Loucy (cell line): ENCODE measurements around the gene DGCR2.
A peak's percentile ranks its signal among the peaks of the same experiment; 100 is the strongest.

ENCODE experiments used
- H2AFZ ChIP-seq: fragments of 200-600 bp; sonication (generic); 2 replicates; pipeline ENCODE4 v1.6.0; 2016; ENCODE audit warnings: antibody characterized with exemption, mild to moderate bottlenecking, low read length, moderate library complexity
- H3F3A ChIP-seq: fragments of 200-600 bp; 2 replicates; pipeline ENCODE4 v1.6.0; 2016; ENCODE audit warnings: antibody characterized with exemption, low read depth, mild to moderate bottlenecking
- H3K27me3 ChIP-seq: fragments of 200-600 bp; sonication (generic); 2 replicates; pipeline ENCODE4 v1.6.1; 2014; ENCODE audit warnings: low read length, mild to moderate bottlenecking; ENCODE audit not compliant: insufficient read depth, poor library complexity, severe bottlenecking
- H3K36me3 ChIP-seq: fragments of 200-600 bp; sonication (generic); 2 replicates; pipeline ENCODE4 v1.6.1; 2016; ENCODE audit warnings: low read length; ENCODE audit not compliant: insufficient read depth
- H3K4me1 ChIP-seq: fragments of 200-600 bp; sonication (generic); 2 replicates; pipeline ENCODE4 v1.5.1; 2014; ENCODE audit warnings: low read length, mild to moderate bottlenecking; ENCODE audit not compliant: insufficient read depth, poor library complexity, severe bottlenecking
- H3K4me2 ChIP-seq: fragments of 200-600 bp; sonication (generic); 2 replicates; pipeline ENCODE4 v1.6.0; 2014; ENCODE audit warnings: antibody characterized with exemption, low read length, low read depth, mild to moderate bottlenecking; ENCODE audit not compliant: poor library complexity, severe bottlenecking
- H3K4me3 ChIP-seq: fragments of 200-600 bp; sonication (generic); 2 replicates; pipeline ENCODE4 v1.5.1; 2014; ENCODE audit warnings: low read length, mild to moderate bottlenecking, mixed read lengths; ENCODE audit not compliant: poor library complexity, severe bottlenecking
- H3K79me2 ChIP-seq: fragments of 200-600 bp; sonication (generic); 2 replicates; pipeline ENCODE4 v1.6.1; 2014; ENCODE audit warnings: low read length; ENCODE audit not compliant: insufficient read depth
- H3K9ac ChIP-seq: fragments of 200-600 bp; sonication (generic); 2 replicates; pipeline ENCODE4 v1.6.0; 2014; ENCODE audit warnings: mild to moderate bottlenecking, low read depth, low read length, moderate library complexity; ENCODE audit not compliant: poor library complexity, severe bottlenecking
- H3K9me2 ChIP-seq: fragments of 200-600 bp; sonication (generic); replicated peaks from 2 replicates; pipeline ENCODE4 v1.6.1; 2016; ENCODE audit warnings: low read depth, low read length, mixed read lengths
- H3K9me3 ChIP-seq: fragments of 200-600 bp; sonication (generic); 2 replicates; pipeline ENCODE4 v1.6.1; 2014; ENCODE audit warnings: mild to moderate bottlenecking, antibody characterized with exemption, low read length, low read depth; ENCODE audit not compliant: insufficient read depth
- H4K20me1 ChIP-seq: fragments of 200-600 bp; sonication (generic); 2 replicates; pipeline ENCODE4 v1.6.0; 2014; ENCODE audit warnings: antibody characterized with exemption, low read length, mild to moderate bottlenecking; ENCODE audit not compliant: insufficient read depth, poor library complexity, severe bottlenecking
- CTCF ChIP-seq: fragments of 200-600 bp; sonication (generic); conservative IDR thresholded peaks from 2 replicates; pipeline ENCODE4 v1.5.1; 2014; ENCODE audit warnings: mild to moderate bottlenecking, antibody characterized with exemption, low read length
- EZH2phosphoT487 ChIP-seq: fragments of 200-600 bp; IDR thresholded peaks from 2 replicates; pipeline ENCODE4 v1.6.1; 2018; ENCODE audit warnings: antibody characterized with exemption, mild to moderate bottlenecking, moderate library complexity, borderline replicate concordance

Gene DGCR2

GRCh38 chr22:19122143-19122751, at the start of gene DGCR2:
TSS of gene DGCR2 (minus strand) at chr22:19122412. CDS start at chr22:19122206, 206 bp downstream.
- TF ChIP-seq CTCF: no peak
- no peak for TF ChIP-seq EZH2phosphoT487
- no peaks in the 10 kb centered on the region for H3K36me3 ChIP-seq

GRCh38 chr22:19169947-19170318, 47.7 kb upstream of the DGCR2 start:
- no peak overlapping the region for H3K9ac ChIP-seq
- peaks cover 34% of the 10 kb centered on the region for H3K79me2 ChIP-seq
- peaks cover 14% of the 10 kb centered on the region for H4K20me1 ChIP-seq
- H3K4me1 ChIP-seq: peaks cover 22% of the 10 kb centered on the region
- H2AFZ ChIP-seq: no peak overlapping the region
- H3K9me3 ChIP-seq: no peaks in the 10 kb centered on the region
- TF ChIP-seq CTCF: no peak
- no peak for TF ChIP-seq EZH2phosphoT487
- H3K9me2 ChIP-seq: no peaks in the 10 kb centered on the region
- H3K36me3 ChIP-seq: no peaks in the 10 kb centered on the region
- H3K4me3 ChIP-seq: no peak overlapping the region
- no peaks in the 10 kb centered on the region for H3F3A ChIP-seq
- no peak overlapping the region for H3K4me2 ChIP-seq
- no peaks in the 10 kb centered on the region for H3K27me3 ChIP-seq

More at GRCh38 chr22:19122143-19122751, at the start of gene DGCR2:
- H3K9ac ChIP-seq: peak within 1 kb of the TSS; percentile 79
- H3K9me3 ChIP-seq: no peaks in the 10 kb centered on the region
- peaks cover 44% of the 10 kb centered on the region for H3K4me1 ChIP-seq
- H4K20me1 ChIP-seq: peaks cover 44% of the 10 kb centered on the region
- no peaks in the 10 kb centered on the region for H3F3A ChIP-seq
- H3K4me3 ChIP-seq: peak within 1 kb of the TSS; percentile 96
- no peaks in the 10 kb centered on the region for H3K27me3 ChIP-seq
- peak within 1 kb of the TSS; percentile 94 for H3K4me2 ChIP-seq
- H3K9me2 ChIP-seq: no peaks in the 10 kb centered on the region
- H3K79me2 ChIP-seq: peaks cover 49% of the 10 kb centered on the region
- H2AFZ ChIP-seq: peak within 1 kb of the TSS; percentile 99

- Histone ChIP-seq H3K36me3 (no peaks in the 10 kb centered on the region), H3K4me3 (no peak overlapping the region), H4K20me1 (peaks cover 14% of the 10 kb centered on the region), H3K4me2 (no peak overlapping the region), H3K79me2 (peaks cover 28% of the 10 kb centered on the region), H2AFZ (no peak overlapping the region), H3K4me1 (peaks cover 22% of the 10 kb centered on the region), H3K9me2 (no peaks in the 10 kb centered on the region), H3K9me3 (no peaks in the 10 kb centered on the region), H3K9ac (no peak overlapping the region), H3F3A (no peaks in the 10 kb centered on the region), H3K27me3 (no peaks in the 10 kb centered on the region)
- no peak for TF ChIP-seq EZH2phosphoT487
These were observed 47.1 kb upstream of the DGCR2 start for GRCh38 chr22:19169002-19169946.
